NT2/D1 (cell line): ENCODE results near the gene KSR1.

Source experiments
- DNase-seq: peaks from one replicate; pipeline ENCODE4 v3.0.0-alpha.2; 2011; ENCODE audit warnings: low read depth, low spot score
- H3K27me3 ChIP-seq: 2 replicates; pipeline ENCODE4 v1.6.0; 2011; ENCODE audit warnings: mild to moderate bottlenecking; ENCODE audit not compliant: insufficient read length, insufficient read depth
- H3K36me3 ChIP-seq: 2 replicates; pipeline ENCODE4 v1.6.1; 2011; ENCODE audit warnings: mild to moderate bottlenecking, low read length, mixed read lengths; ENCODE audit not compliant: insufficient read depth, insufficient read length
- H3K4me1 ChIP-seq: 2 replicates; pipeline ENCODE4 v1.5.1; 2011; ENCODE audit not compliant: insufficient read depth, insufficient read length
- H3K4me3 ChIP-seq: 2 replicates; pipeline ENCODE4 v1.5.1; 2011; ENCODE audit warnings: low read depth; ENCODE audit not compliant: insufficient read length
- H3K9ac ChIP-seq: 2 replicates; pipeline ENCODE4 v1.6.0; 2011; ENCODE audit warnings: low read depth; ENCODE audit not compliant: insufficient read length
- H3K9me3 ChIP-seq: 2 replicates; pipeline ENCODE4 v1.5.1; 2011; ENCODE audit warnings: mild to moderate bottlenecking, low read length; ENCODE audit not compliant: insufficient read depth
- SUZ12 ChIP-seq: IDR thresholded peaks from 2 replicates; pipeline ENCODE4 v1.6.1; 2011; ENCODE audit not compliant: insufficient read length, insufficient read depth; ENCODE audit errors: extremely low read depth
- YY1 ChIP-seq: IDR thresholded peaks from 2 replicates; pipeline ENCODE4 v1.6.1; 2011; ENCODE audit not compliant: insufficient read length, insufficient read depth
- ZNF274 ChIP-seq: IDR thresholded peaks from 2 replicates; pipeline ENCODE4 v1.6.1; 2011; ENCODE audit warnings: mild to moderate bottlenecking, low read depth, low read length

KSR1 gene

GRCh38 chr17:27612160-27612770 is 156.0 kb downstream of the KSR1 start:
- no peaks in the 10 kb centered on the region for H3K27me3 ChIP-seq
- no peak overlapping the region for H3K4me3 ChIP-seq
- no peak for DNase-seq
- TF ChIP-seq YY1 (no peak), ZNF274 (no peak), SUZ12 (no peak)
- no peak overlapping the region for H3K9ac ChIP-seq
- H3K36me3 ChIP-seq = peaks cover 87% of the 10 kb centered on the region
- peaks cover 2% of the 10 kb centered on the region for H3K4me1 ChIP-seq
- H3K9me3 ChIP-seq = no peaks in the 10 kb centered on the region

GRCh38 chr17:27613433-27613832 is 157.2 kb downstream of the KSR1 start:
- TF ChIP-seq ZNF274 (no peak), YY1 (no peak), SUZ12 (no peak)
- no peak for DNase-seq
- Histone ChIP-seq H3K36me3 (peaks cover 86% of the 10 kb centered on the region), H3K4me1 (peaks cover 2% of the 10 kb centered on the region), H3K9ac (no peak overlapping the region), H3K27me3 (no peaks in the 10 kb centered on the region), H3K9me3 (no peaks in the 10 kb centered on the region), H3K4me3 (no peak overlapping the region)

- no peak for DNase-seq
- peaks cover 77% of the 10 kb centered on the region for H3K36me3 ChIP-seq
- H3K9me3 ChIP-seq = no peaks in the 10 kb centered on the region
- no peaks in the 10 kb centered on the region for H3K27me3 ChIP-seq
- H3K9ac ChIP-seq = no peak overlapping the region
- no peaks in the 10 kb centered on the region for H3K4me1 ChIP-seq
- TF ChIP-seq ZNF274 (no peak), YY1 (no peak), SUZ12 (no peak)
- H3K4me3 ChIP-seq = no peak overlapping the region
Measured at GRCh38 chr17:27615121-27615520, 158.9 kb downstream of the KSR1 start.

GRCh38 chr17:27616414-27616813 is 160.2 kb downstream of the KSR1 start:
- Histone ChIP-seq H3K4me3 (no peak overlapping the region), H3K27me3 (no peaks in the 10 kb centered on the region), H3K4me1 (no peaks in the 10 kb centered on the region), H3K9ac (no peak overlapping the region), H3K36me3 (peaks cover 74% of the 10 kb centered on the region), H3K9me3 (no peaks in the 10 kb centered on the region)
- no peak for DNase-seq
- TF ChIP-seq SUZ12 (no peak), YY1 (no peak), ZNF274 (no peak)

- DNase-seq = no peak
- Histone ChIP-seq H3K27me3 (no peaks in the 10 kb centered on the region), H3K36me3 (peaks cover 76% of the 10 kb centered on the region), H3K4me1 (no peaks in the 10 kb centered on the region), H3K4me3 (no peak overlapping the region), H3K9me3 (no peaks in the 10 kb centered on the region), H3K9ac (no peak overlapping the region)
- TF ChIP-seq YY1 = no peak
- TF ChIP-seq SUZ12 = no peak
- TF ChIP-seq ZNF274 = no peak
Measured at GRCh38 chr17:27618417-27618816, 162.2 kb downstream of the KSR1 start.

GRCh38 chr17:27620721-27621120 is 164.5 kb downstream of the KSR1 start:
- no peak for DNase-seq
- H3K9ac ChIP-seq = no peak overlapping the region

GRCh38 chr17:27621536-27621935 is 165.3 kb downstream of the KSR1 start:
- H3K9me3 ChIP-seq = peaks cover 5% of the 10 kb centered on the region; the same call in 1 of the 2 replicates
- no peak overlapping the region for H3K9ac ChIP-seq
- H3K36me3 ChIP-seq = peaks cover 85% of the 10 kb centered on the region
- H3K4me1 ChIP-seq = no peaks in the 10 kb centered on the region
- no peak for DNase-seq
- TF ChIP-seq SUZ12 = no peak
- TF ChIP-seq YY1 = no peak
- no peak for TF ChIP-seq ZNF274
- no peak overlapping the region for H3K4me3 ChIP-seq
- H3K27me3 ChIP-seq = no peaks in the 10 kb centered on the region

More at GRCh38 chr17:27620721-27621120, 164.5 kb downstream of the KSR1 start:
- H3K4me3 ChIP-seq = no peak overlapping the region
- no peak for TF ChIP-seq ZNF274
- TF ChIP-seq SUZ12 = no peak
- TF ChIP-seq YY1 = no peak
- no peaks in the 10 kb centered on the region for H3K4me1 ChIP-seq
- peaks cover 80% of the 10 kb centered on the region for H3K36me3 ChIP-seq
- H3K9me3 ChIP-seq = no peaks in the 10 kb centered on the region
- H3K27me3 ChIP-seq = no peaks in the 10 kb centered on the region
